Measurements from ENCODE around the gene TARBP1. TPM values are rescaled to one million over a fixed set of nuclear protein-coding genes. Genes with fewer than 3 reads are reported as not detected.
A peak's percentile ranks its signal among the peaks of the same experiment; 100 is the strongest.

Gene TARBP1
- total and polyA plus RNA-seq, 9 donors: 4.8 to 26.3 (median 10.8) TPM

- peaks cover 8% of the 10 kb centered on the region for H3K4me1 ChIP-seq (ENCODE audit: insufficient read depth)
Measured at GRCh38 chr1:234499119-234499942, 20.4 kb upstream of the TARBP1 start.

GRCh38 chr1:234498448-234499118 is 19.6 kb upstream of the TARBP1 start:
- no peak overlapping the region for H3K4me3 ChIP-seq
- DNase-seq: no peak
- no peaks in the 10 kb centered on the region for H3K27me3 ChIP-seq
- intact Hi-C loops (cut with DNase I): loop anchor here in 3 of 4 donors (2.0 to 10.0 kb wide), 6 partner anchors 34 to 586 kb away; no protein-coding TSS in a partner anchor
- TF ChIP-seq, protein P1, sequence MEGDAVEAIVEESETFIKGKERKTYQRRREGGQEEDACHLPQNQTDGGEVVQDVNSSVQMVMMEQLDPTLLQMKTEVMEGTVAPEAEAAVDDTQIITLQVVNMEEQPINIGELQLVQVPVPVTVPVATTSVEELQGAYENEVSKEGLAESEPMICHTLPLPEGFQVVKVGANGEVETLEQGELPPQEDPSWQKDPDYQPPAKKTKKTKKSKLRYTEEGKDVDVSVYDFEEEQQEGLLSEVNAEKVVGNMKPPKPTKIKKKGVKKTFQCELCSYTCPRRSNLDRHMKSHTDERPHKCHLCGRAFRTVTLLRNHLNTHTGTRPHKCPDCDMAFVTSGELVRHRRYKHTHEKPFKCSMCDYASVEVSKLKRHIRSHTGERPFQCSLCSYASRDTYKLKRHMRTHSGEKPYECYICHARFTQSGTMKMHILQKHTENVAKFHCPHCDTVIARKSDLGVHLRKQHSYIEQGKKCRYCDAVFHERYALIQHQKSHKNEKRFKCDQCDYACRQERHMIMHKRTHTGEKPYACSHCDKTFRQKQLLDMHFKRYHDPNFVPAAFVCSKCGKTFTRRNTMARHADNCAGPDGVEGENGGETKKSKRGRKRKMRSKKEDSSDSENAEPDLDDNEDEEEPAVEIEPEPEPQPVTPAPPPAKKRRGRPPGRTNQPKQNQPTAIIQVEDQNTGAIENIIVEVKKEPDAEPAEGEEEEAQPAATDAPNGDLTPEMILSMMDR (IDR thresholded peaks at IDR 0.05): no peak
- TF ChIP-seq EP300 (IDR thresholded peaks at IDR 0.05) (no peak), POLR2A (IDR thresholded peaks at IDR 0.05) (no peak)
- peak overlapping the region; percentile 23 to 74 for H3K27ac ChIP-seq
- H3K4me1 ChIP-seq (ENCODE audit: insufficient read depth): peaks cover 8% of the 10 kb centered on the region
- H3K36me3 ChIP-seq: no peaks in the 10 kb centered on the region
- H3K9me3 ChIP-seq: no peaks in the 10 kb centered on the region
- 53 to 56% (median 54%) methylated on average over 9 of the region's 9 CpGs for WGBS, 3 donors

More at GRCh38 chr1:234499119-234499942, 20.4 kb upstream of the TARBP1 start:
- H3K9me3 ChIP-seq: no peaks in the 10 kb centered on the region
- H3K4me3 ChIP-seq: peak overlapping the region; percentile 2
- no peak for TF ChIP-seq EP300 (IDR thresholded peaks at IDR 0.05)
- TF ChIP-seq, protein P1 (IDR thresholded peaks at IDR 0.05): peak; percentile 86 to 98 (median 93)
- peak; percentile 35 for TF ChIP-seq POLR2A (IDR thresholded peaks at IDR 0.05)
- H3K36me3 ChIP-seq: no peaks in the 10 kb centered on the region
- DNase-seq: peak; percentile 88 to 95 (median 93)
- intact Hi-C loops (cut with DNase I): loop anchor here in 3 of 4 donors (2.0 to 10.0 kb wide), 6 partner anchors 33 to 585 kb away; no protein-coding TSS in a partner anchor
- peak overlapping the region; percentile 58 to 74 for H3K27ac ChIP-seq
- WGBS, 3 donors: 9 to 12% (median 12%) methylated on average over 27 of the region's 27 CpGs
- no peaks in the 10 kb centered on the region for H3K27me3 ChIP-seq

DNA sequence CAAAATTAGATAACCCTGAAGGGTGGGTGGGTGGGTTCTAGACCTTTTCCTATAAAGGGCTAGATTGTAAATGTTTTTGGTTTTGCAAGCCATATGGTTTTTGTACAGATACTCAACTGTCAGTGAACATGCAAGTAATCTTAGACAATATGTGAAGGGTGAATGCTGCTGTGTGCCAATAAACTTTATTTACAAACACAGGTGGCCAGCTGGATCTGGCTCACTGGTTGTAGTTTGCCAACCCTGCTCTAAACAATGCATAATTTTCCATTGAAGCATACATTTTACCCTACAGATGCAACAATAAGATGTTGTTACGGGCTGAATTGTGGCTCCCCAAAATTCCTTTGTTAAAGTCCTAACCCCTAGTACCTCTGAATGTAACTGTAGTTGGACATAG is 18.6 kb upstream of the TARBP1 start:
- intact Hi-C loops (cut with DNase I): loop anchor here in 2 of 4 donors (2.0 to 10.0 kb wide), 4 partner anchors 107 to 591 kb away; no protein-coding TSS in a partner anchor
- peaks cover 8% of the 10 kb centered on the region for H3K4me1 ChIP-seq (ENCODE audit: insufficient read depth)
- no peak overlapping the region for H3K4me3 ChIP-seq
- TF ChIP-seq, protein P1 (IDR thresholded peaks at IDR 0.05): no peak
- TF ChIP-seq EP300 (IDR thresholded peaks at IDR 0.05) (no peak), POLR2A (IDR thresholded peaks at IDR 0.05) (no peak)
- no peaks in the 10 kb centered on the region for H3K36me3 ChIP-seq
- no peaks in the 10 kb centered on the region for H3K9me3 ChIP-seq
- 96 to 100% (median 97%) methylated on average over 1 of the region's 1 CpG for WGBS, 3 donors
- H3K27me3 ChIP-seq: no peaks in the 10 kb centered on the region
- H3K27ac ChIP-seq: no peak overlapping the region
- DNase-seq: no peak

DNA sequence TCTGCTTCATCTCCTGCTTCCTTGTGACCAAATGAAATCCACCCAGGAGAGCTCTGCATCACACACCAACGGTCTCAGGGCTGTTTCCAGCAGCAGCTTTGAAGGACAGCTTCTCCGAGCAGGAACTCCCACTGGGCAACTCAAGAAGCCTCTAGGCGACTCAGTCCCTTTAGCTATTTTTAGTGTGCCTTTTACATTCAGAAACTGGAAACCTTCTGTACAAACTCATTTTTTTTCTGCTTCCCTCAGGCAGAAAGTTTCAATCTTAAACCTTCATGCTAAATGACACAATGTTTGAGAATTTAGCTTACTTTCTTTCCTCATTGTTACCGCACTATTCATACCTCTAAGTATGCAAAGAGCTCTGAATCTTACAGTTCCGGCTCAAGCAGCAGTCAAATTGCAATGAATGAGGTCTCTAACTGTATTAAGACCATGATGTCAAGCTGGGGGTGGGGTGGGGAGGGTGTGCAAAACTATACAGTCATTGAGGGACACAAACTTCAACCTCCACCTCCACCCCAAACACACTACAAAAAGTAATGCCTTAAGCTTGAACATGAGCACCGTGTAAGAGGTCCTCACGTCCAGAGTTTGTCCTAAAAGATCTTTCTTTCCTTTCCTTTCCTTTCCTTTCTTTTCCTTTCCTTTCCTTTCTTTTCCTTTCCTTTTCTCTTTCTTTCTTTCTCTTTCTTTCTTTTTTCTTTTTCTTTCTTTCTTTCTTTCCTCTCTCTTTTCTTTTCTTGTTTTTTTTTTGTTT is 16.4 kb upstream of the TARBP1 start:
- WGBS, 3 donors: 60 to 79% (median 60%) methylated on average over 7 of the region's 7 CpGs
- peaks cover 8% of the 10 kb centered on the region for H3K4me1 ChIP-seq (ENCODE audit: insufficient read depth)
- H3K27me3 ChIP-seq: no peaks in the 10 kb centered on the region
- no peak overlapping the region for H3K4me3 ChIP-seq
- DNase-seq: no peak
- intact Hi-C loops (cut with DNase I): loop anchor here in 2 of 4 donors (5.0 to 10.0 kb wide), 3 partner anchors 109 to 587 kb away; no protein-coding TSS in a partner anchor
- no peaks in the 10 kb centered on the region for H3K36me3 ChIP-seq
- no peak overlapping the region for H3K27ac ChIP-seq
- no peaks in the 10 kb centered on the region for H3K9me3 ChIP-seq
- TF ChIP-seq EP300 (IDR thresholded peaks at IDR 0.05): no peak
- TF ChIP-seq, protein P1 (IDR thresholded peaks at IDR 0.05): no peak
- TF ChIP-seq POLR2A (IDR thresholded peaks at IDR 0.05): no peak

Data from ovary (tissue), 9 donors.